ENCODE data around the gene HOXC5.

- TF ChIP-seq POLR2A (IDR thresholded peaks at IDR 0.05), result no peak
- TF ChIP-seq CTCF (IDR thresholded peaks at IDR 0.05), result no peak
Measured at GRCh38 chr12:54068418-54069070, 35.7 kb downstream of the HOXC5 start.
